ENCODE results near the gene GRAMD2A. TPM values are rescaled to one million over a fixed set of nuclear protein-coding genes. Genes with fewer than 3 reads are reported as not detected.

Gene GRAMD2A
- total RNA-seq, 4 donors from 2014 or later: 0.39 to 0.64 TPM; not detected in 2

GRCh38 chr15:72170691-72171090, 26.9 kb downstream of the GRAMD2A start:
- H3K27me3 ChIP-seq: peaks cover 24% of the 10 kb centered on the region
- no peak for TF ChIP-seq CTCF (IDR thresholded peaks at IDR 0.05)
- H3K27ac ChIP-seq: no peak overlapping the region
- ATAC-seq: no peak
- H3K4me1 ChIP-seq: no peaks in the 10 kb centered on the region
- 90 to 100% methylated on average over 1 to 4 of the region's 7 CpGs for WGBS, 2 donors (ENCODE audit: low coverage in 1 of 2)
- H3K36me3 ChIP-seq: no peaks in the 10 kb centered on the region
- H3K4me3 ChIP-seq: no peak overlapping the region
- no peaks in the 10 kb centered on the region for H3K9me3 ChIP-seq

DNA sequence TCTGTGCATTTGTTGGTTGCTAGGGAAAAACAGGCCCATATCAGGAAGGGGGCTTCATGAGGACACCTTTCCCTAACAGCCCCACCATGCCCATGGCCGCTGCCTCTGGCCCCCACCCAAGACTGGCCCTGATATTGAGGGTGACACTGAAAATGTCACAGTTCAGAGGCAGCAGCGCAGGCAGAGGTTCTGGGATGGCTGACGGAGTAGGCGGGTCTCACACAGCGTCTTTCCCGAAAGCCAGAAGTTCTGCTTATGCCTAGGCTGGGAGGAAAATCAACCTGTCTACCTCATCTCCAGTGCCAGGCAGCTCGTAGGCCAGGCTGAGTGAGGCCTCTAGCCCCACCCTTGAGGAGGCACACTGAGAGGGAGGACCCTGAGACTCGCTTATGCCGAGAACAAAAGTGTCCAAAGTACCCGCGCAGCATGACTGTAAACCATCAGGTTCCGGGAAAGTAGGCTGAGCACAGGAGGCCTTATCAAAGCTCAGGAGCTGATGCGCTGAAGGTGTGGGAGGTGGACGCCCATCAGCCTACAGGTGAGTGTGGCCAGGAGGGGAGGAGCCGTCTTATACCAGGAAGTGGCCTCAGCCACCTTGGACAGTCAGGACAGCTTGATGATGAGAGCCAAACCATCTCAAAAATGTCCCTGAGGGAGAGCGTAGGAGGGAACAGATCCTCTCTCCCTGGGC, 27.5 kb downstream of the GRAMD2A start:
- no peaks in the 10 kb centered on the region for H3K36me3 ChIP-seq
- WGBS, 2 donors (ENCODE audit: low coverage in 1 of 2): 91 to 100% methylated on average over 3 to 6 of the region's 16 CpGs
- TF ChIP-seq POLR2A (IDR thresholded peaks at IDR 0.05): no peak
- no peaks in the 10 kb centered on the region for H3K9me3 ChIP-seq
- no peak overlapping the region for H3K27ac ChIP-seq
- H3K27me3 ChIP-seq: peaks cover 19% of the 10 kb centered on the region
- no peak overlapping the region for H3K4me3 ChIP-seq
- ATAC-seq: no peak
- H3K4me1 ChIP-seq: no peaks in the 10 kb centered on the region

GRCh38 chr15:72169236-72169920, 28.2 kb downstream of the GRAMD2A start:
- no peaks in the 10 kb centered on the region for H3K9me3 ChIP-seq
- H3K4me3 ChIP-seq: no peak overlapping the region
- no peaks in the 10 kb centered on the region for H3K36me3 ChIP-seq
- H3K4me1 ChIP-seq: no peaks in the 10 kb centered on the region
- no peak overlapping the region for H3K27ac ChIP-seq
- peaks cover 13% of the 10 kb centered on the region for H3K27me3 ChIP-seq
- no peak for TF ChIP-seq EP300 (IDR thresholded peaks at IDR 0.05)
- TF ChIP-seq POLR2A (IDR thresholded peaks at IDR 0.05): no peak
- no peak for TF ChIP-seq CTCF (IDR thresholded peaks at IDR 0.05)
- no peak for TF ChIP-seq POLR2AphosphoS5 (IDR thresholded peaks at IDR 0.05)
- ATAC-seq: no peak
- WGBS, 2 donors (ENCODE audit: low coverage in 1 of 2): 60% methylated on average over 1 of the region's 10 CpGs; no CpG with 5 or more reads in 1 of the 2 donors

DNA sequence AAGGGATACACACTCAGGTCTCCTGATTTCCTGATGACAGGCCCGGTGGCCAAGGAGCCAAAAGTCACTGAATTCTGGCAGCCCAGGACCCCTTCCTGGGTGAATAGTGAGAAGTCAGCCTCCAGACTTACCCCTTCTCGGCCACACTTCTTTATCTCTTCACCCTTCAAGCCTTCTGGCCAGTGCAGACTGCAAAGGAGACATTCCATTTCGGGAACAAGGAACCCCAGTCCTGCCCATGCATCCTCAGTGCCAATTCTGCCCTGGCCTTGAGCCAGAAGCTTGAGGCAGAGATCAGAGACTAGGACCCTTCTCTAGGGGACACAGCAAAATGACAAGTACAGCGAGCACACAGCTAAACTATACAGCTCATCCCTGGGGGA, 28.8 kb downstream of the GRAMD2A start:
- H3K4me3 ChIP-seq: no peak overlapping the region
- no peak overlapping the region for H3K27ac ChIP-seq
- no peak for ATAC-seq
- peaks cover 13% of the 10 kb centered on the region for H3K27me3 ChIP-seq
- WGBS, 2 donors (ENCODE audit: low coverage in 1 of 2): 63% methylated on average over 1 of the region's 4 CpGs; no CpG with 5 or more reads in 1 of the 2 donors
- no peak for TF ChIP-seq POLR2A (IDR thresholded peaks at IDR 0.05)
- TF ChIP-seq POLR2AphosphoS5 (IDR thresholded peaks at IDR 0.05): no peak
- no peak for TF ChIP-seq EP300 (IDR thresholded peaks at IDR 0.05)
- TF ChIP-seq CTCF (IDR thresholded peaks at IDR 0.05): no peak
- H3K4me1 ChIP-seq: no peaks in the 10 kb centered on the region
- no peaks in the 10 kb centered on the region for H3K36me3 ChIP-seq
- no peaks in the 10 kb centered on the region for H3K9me3 ChIP-seq

- no peaks in the 10 kb centered on the region for H3K9me3 ChIP-seq
- no peak for ATAC-seq
- no peak overlapping the region for H3K4me3 ChIP-seq
- no peak for TF ChIP-seq POLR2A (IDR thresholded peaks at IDR 0.05)
- no peak for TF ChIP-seq POLR2AphosphoS5 (IDR thresholded peaks at IDR 0.05)
- no peak for TF ChIP-seq EP300 (IDR thresholded peaks at IDR 0.05)
- no peak for TF ChIP-seq CTCF (IDR thresholded peaks at IDR 0.05)
- 20% methylated on average over 1 of the region's 7 CpGs; no CpG with 5 or more reads in 1 of the 2 donors for WGBS, 2 donors (ENCODE audit: low coverage in 1 of 2)
- H3K36me3 ChIP-seq: no peaks in the 10 kb centered on the region
- peaks cover 13% of the 10 kb centered on the region for H3K27me3 ChIP-seq
- H3K4me1 ChIP-seq: no peaks in the 10 kb centered on the region
- no peak overlapping the region for H3K27ac ChIP-seq
Measured at GRCh38 chr15:72168131-72168807, 29.3 kb downstream of the GRAMD2A start.
